MCF 10A (cell line): ENCODE data around the gene NANOS3. TPM values are rescaled to one million over a fixed set of nuclear protein-coding genes. Genes with fewer than 3 reads are reported as not detected.

Source experiments
- BruUV-seq: library from RNA; stranded (reverse); fragments of 400-500 nt; replicated peaks from 2 replicates; lab custom pipeline; 2021; lab: Mats Ljungman, UMichigan
- CTCF ChIA-PET: fragments of 300-600 bp; sonication (Branson Sonifier 250); formaldehyde crosslinking; extraction: SDS; loops from one replicate; lab custom pipeline; 2021; ENCODE audit warnings: antibody characterized with exemption, inconsistent platforms; lab: Yijun Ruan, JAX
- POLR2A ChIA-PET: fragments of 300-600, 350-650 bp; sonication (Branson Sonifier 250); formaldehyde crosslinking; extraction: SDS; loops from one replicate; lab custom pipeline; 2020; ENCODE audit warnings: antibody characterized with exemption, inconsistent platforms; lab: Yijun Ruan, JAX
- DNase-seq: peaks from one replicate; pipeline ENCODE4 v3.0.0-alpha.2; 2018; ENCODE audit not compliant: unreplicated experiment
- H3K27ac Mint-ChIP-seq: one replicate; pipeline ENCODE4 v1.8.0; 2022; ENCODE audit warnings: mild to moderate bottlenecking, low read depth, mixed read lengths; ENCODE audit not compliant: unreplicated experiment
- H3K27me3 Mint-ChIP-seq: one replicate; pipeline ENCODE4 v1.8.0; 2022; ENCODE audit warnings: mixed read lengths; ENCODE audit not compliant: insufficient read depth, unreplicated experiment
- H3K36me3 Mint-ChIP-seq: one replicate; pipeline ENCODE4 v1.8.0; 2022; ENCODE audit warnings: mild to moderate bottlenecking, moderate library complexity, mixed read lengths; ENCODE audit not compliant: insufficient read depth, unreplicated experiment
- H3K4me1 Mint-ChIP-seq: one replicate; pipeline ENCODE4 v1.8.0; 2022; ENCODE audit warnings: mixed read lengths; ENCODE audit not compliant: insufficient read depth, unreplicated experiment
- H3K4me3 Mint-ChIP-seq: one replicate; pipeline ENCODE4 v1.8.0; 2022; ENCODE audit warnings: mild to moderate bottlenecking, moderate library complexity, mixed read lengths; ENCODE audit not compliant: unreplicated experiment
- H3K9me3 Mint-ChIP-seq: one replicate; pipeline ENCODE4 v1.8.0; 2022; ENCODE audit warnings: mixed read lengths; ENCODE audit not compliant: unreplicated experiment
- CTCF ChIP-seq: fragments of 200-600 bp; IDR thresholded peaks from one replicate; pipeline ENCODE4 v1.8.0; 2022; ENCODE audit warnings: antibody characterized with exemption, mild to moderate bottlenecking; ENCODE audit not compliant: unreplicated experiment
- intact Hi-C: fragments of 100-400 bp; cut with micrococcal nuclease; formaldehyde crosslinking; loops from 2 replicates; pipeline ENCODE4 v1.14.1; 2022
- total RNA-seq: library from RNA; stranded (reverse); gene quantifications from 2 replicates; pipeline ENCODE4 v1.2.3, GENCODE V29; 2022

The NANOS3 gene
- total RNA-seq, 1 experiment from 2014 or later = not detected

GRCh38 chr19:13883516-13884064, 6.7 kb downstream of the NANOS3 start:
- TF ChIP-seq CTCF = no peak
- Mint-ChIP-seq H3K4me3 (no peak overlapping the region), H3K27me3 (no peaks in the 10 kb centered on the region), H3K27ac (no peak overlapping the region), H3K9me3 (no peaks in the 10 kb centered on the region), H3K4me1 (peaks cover 7% of the 10 kb centered on the region), H3K36me3 (no peaks in the 10 kb centered on the region)
- CTCF ChIA-PET = interaction anchor here (0.6 to 1.3 kb wide), 4 partner anchors 20 to 196 kb away, joined by 3 to 4 read pairs (median 3); no protein-coding TSS in a partner anchor
- no peak for DNase-seq
- intact Hi-C loops = loop anchor here (5.0 kb wide), 1 partner anchor 286 kb away; no protein-coding TSS in a partner anchor
- POLR2A ChIA-PET = interaction anchor here (0.6 to 1.4 kb wide), 3 partner anchors 21 to 673 kb away, joined by 3 to 5 read pairs (median 4); partner anchors contain the start of gene RFX1
- BruUV-seq = no TSS peak

- H3K4me1 Mint-ChIP-seq = peaks cover 7% of the 10 kb centered on the region
- no peak overlapping the region for H3K4me3 Mint-ChIP-seq
- intact Hi-C loops = loop anchor here (5.0 kb wide), 1 partner anchor 288 kb away; no protein-coding TSS in a partner anchor
- no peak for TF ChIP-seq CTCF
- H3K27me3 Mint-ChIP-seq = no peaks in the 10 kb centered on the region
- no peaks in the 10 kb centered on the region for H3K9me3 Mint-ChIP-seq
- no peak overlapping the region for H3K27ac Mint-ChIP-seq
- no TSS peak for BruUV-seq
- POLR2A ChIA-PET = interaction anchor here (0.8 to 1.4 kb wide), 3 partner anchors 23 to 205 kb away, joined by 4 to 5 read pairs (median 4); partner anchors contain the start of gene RFX1
- CTCF ChIA-PET = interaction anchor here (0.6 to 1.3 kb wide), 6 partner anchors 15 to 693 kb away, joined by 3 to 4 read pairs (median 4); no protein-coding TSS in a partner anchor
- H3K36me3 Mint-ChIP-seq = no peaks in the 10 kb centered on the region
- no peak for DNase-seq
Observed at GRCh38 chr19:13884726-13885591, 8.0 kb downstream of the NANOS3 start.

DNA sequence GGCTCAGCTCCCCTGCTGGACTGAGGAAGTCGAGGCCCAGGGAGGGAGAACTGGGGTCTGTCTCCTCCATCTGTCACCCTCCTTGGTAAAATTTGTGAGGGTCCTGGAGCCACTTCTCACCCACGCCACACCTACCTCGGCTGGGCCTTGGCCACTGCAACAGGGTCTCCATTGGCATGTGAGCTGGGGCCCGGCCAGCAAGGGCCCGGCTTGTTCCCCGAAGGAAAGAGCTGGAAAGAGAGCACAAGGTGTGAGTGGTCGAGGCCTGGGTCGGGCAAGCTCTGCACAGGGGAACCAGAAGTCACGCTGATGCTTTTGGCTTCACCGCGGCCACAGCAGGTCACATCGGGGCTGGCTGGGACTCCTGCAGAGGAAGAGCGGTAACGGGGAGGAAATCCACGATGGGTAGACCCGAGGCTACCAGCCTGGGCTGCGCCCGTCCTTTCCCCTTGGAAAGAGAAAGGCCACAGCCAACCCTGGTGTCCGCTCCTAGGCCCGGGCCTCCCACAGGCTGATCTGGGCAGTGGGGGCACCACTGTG, 9.0 kb downstream of the NANOS3 start:
- no peak for TF ChIP-seq CTCF
- Mint-ChIP-seq H3K4me1 (peaks cover 7% of the 10 kb centered on the region), H3K9me3 (no peaks in the 10 kb centered on the region), H3K4me3 (no peak overlapping the region), H3K27ac (no peak overlapping the region), H3K36me3 (no peaks in the 10 kb centered on the region), H3K27me3 (no peaks in the 10 kb centered on the region)
- ChIA-PET CTCF (interaction anchor here (0.6 to 1.7 kb wide), 8 partner anchors 8 to 608 kb away, joined by 3 to 6 read pairs (median 4); partner anchors contain the start of gene IL27RA), POLR2A (interaction anchor here (1.0 kb wide), 1 partner anchor 685 kb away, joined by 3 read pairs; no protein-coding TSS in a partner anchor)
- BruUV-seq = no TSS peak
- no peak for DNase-seq
- intact Hi-C loops = no loop called here
